D341Med (cell line): ENCODE data around the gene ADAM10.

Source experiments
- DNase-seq: peaks from one replicate; pipeline ENCODE4 v3.0.0; 2012; ENCODE audit warnings: low spot score

The ADAM10 gene

DNA sequence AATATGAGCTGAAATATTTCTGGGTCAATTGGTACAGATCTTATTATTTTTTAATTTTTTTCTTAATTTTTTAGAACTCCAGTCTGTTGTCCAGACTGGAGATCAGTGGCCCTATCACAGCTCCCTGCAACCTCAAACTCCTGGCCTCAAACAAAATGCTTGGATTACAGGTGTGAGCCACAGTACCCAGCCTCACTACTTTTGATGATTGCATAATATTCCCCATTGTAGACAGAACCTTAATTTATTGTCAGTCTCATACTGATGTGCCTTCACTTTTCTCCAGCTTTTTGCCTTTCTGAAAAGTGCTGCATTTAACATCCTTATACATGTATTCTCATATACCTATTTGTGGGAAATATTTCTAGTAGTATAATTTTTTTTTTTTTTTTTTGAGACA is 172.8 kb downstream of the ADAM10 start:
- DNase-seq = no peak

DNA sequence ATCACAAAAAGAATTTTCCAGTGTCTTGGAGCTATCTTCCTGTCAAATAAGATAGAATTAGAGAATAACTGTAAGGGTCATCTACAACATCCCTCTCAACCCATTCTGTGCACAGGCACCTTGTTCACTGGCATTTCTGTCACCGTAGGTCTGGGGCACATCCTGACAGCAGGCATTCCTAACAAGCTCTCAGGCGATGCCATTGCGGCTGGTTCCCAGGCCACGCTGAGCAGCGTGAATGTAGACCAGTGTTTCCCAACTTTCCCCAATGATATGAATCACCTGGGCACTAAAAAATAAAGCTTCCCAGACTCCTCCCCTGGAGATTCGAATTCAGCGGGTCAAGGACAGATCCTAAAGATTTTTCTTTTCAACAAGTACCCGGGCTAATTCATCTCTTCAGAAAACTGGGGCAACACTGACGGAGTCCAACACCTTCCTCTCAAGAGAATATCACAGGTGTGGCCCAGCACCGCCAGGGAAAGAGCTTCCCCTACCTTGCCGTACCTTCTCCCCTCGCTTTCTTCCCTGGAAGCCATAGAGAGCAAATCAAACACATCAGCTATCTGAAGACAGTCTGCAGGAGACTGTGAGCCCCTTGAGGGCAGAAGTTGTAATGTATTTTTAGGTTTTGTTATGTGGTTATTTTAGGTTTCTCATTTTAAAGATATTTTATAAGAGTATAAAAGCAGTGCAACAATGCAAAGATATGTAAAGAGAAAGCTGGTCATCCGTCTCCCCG is 174.3 kb downstream of the ADAM10 start:
- no peak for DNase-seq

DNA sequence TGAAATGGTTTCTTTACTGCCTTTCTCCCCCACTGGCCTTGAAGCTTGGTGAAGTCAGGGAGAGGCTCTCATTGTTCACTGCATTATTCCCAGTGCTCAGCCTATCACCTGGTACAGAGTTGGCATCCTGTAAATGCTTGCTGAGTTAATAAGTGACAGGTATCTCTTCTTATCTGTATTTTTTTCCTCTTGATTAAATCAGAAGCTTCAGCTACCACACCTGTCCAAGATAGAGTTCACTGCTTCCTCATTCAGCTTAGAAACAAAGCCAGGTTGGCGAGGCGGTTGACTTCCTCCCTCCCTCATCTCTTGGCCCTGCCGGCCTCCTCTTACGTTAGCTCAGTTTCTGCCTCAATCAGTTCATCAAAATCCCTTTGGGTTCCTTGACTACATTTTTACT is 174.9 kb downstream of the ADAM10 start:
- no peak for DNase-seq

DNA sequence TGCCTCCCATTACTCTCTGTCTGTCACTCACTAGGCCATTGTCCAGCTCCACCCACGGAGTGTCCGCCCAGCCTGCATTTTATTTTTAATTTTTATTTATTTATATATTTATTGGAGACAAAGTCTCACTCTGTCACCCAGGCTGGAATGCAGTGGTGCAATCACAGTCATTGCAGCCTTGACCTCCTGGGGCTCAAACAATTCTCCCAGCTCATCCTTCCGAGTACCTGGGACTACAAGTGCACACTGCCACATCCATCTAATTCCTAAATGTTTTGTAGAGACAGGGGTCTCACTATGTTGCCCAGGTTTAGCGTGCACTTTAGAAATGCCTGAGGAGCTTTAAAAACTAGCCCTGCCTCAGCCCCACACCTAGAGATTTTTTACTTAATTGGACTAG is 176.2 kb downstream of the ADAM10 start:
- no peak for DNase-seq

DNA sequence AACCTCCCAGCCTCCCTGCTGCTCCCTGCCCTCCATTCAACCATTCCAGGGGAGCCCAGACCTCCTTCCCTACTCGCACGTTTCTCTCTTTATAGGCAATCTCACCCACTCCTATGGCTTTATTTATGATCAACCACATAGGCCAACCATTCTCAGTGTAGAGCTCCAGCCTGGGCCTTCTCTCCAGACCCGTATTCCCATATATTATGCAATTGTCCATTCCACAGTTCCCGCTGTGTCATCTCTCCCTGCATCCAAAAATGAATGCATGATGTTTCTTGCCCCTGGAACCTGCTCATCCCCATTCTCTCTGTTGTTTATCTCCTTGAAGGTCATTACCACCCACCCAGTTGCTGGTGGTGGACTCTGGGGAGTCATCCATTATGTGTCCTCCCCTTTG is 177.0 kb downstream of the ADAM10 start:
- DNase-seq = no peak

DNA sequence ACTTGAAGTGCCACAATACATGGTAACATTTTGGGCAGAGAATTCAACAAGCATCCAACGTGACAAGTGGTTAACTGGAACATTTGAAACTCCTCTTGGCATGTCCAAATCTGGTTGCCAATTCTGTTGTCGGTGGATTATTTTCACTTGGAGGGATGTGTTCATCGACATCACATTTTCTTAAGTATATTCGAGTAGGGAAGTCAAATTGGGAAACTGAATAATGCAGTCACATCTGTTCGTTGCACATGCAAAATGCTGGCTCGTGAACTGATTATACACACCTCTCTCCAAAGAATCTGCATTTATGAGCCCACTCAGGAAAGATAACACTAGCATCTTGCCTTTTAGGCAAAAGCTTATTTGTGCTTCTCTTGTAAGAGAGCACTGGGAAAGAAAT is 178.0 kb downstream of the ADAM10 start:
- DNase-seq = no peak

DNA sequence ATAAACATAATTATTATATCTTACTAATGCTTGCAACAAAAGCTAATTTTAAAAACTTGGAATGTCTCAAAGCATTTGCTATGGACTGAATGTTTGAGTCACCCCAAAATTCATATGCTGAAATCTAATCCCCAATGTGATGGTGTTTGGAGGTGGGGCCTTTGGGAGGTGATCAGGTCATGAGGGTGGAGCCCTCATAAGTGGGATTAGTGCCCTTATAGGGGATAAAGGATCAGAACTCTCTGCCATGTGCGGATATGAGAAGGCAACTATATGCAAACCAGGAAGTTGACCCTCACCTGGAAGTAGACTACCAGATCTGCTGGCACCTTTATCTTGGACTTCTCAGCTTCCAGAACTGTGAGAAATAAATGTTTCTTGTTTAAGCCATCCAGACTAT is 180.1 kb downstream of the ADAM10 start:
- no peak for DNase-seq

DNA sequence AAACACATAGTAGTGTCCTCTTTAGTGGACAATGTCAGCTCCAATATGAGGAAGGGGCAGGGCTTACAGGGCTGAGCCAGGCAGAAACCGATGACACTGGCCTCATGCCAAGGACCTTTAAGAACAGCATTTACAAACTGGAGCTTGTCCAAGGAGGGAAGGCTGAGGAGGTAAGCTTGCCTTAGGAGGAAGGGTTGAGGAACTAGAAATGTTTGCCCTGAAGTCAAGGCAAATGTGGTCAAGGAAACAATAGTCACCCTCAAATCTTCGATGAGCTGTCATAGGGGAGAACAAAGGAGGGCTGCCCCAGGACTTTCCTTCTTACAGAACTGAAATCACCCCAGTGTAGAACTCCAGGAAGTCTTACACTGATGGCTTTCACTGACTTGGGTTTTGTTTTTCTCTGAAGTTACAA is 181.3 kb downstream of the ADAM10 start:
- DNase-seq = no peak

DNA sequence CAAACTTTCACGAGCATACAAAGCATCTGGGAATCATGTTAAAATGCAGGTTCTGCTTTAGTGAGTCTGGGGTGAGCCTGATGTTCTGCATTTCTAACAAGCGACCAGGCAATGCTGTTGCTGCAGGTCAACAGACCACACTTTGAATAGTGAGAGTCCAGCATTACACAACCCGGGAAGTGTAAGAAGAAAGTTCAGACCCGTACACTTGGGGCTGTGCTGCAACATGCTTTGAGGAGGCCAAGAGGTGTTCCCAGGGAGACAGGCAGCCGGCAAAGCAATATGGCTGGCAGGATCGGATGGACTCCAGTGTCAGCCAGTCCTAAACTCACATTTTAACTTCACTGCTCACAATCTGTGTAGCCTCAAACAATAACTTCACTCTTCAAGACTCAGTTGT is 183.5 kb downstream of the ADAM10 start:
- DNase-seq = no peak

DNA sequence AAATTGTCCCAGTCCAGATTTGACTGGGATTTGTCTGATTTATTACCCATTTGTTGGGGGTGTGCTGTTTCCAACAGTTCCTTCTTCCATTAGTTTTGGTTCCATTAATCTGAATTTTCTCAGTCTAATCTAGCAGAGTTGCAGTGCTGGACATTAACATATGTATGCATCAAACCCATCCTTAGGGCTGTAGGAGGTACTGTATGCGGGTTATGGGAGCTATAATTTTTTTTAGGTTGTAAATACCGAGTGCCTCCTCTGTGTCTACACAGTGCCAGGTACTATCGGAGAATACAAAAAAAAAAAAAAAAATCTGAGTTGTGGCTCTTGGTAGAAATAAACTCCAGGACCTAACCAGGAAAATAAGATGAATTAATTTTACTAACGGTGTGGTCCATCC is 183.9 kb downstream of the ADAM10 start:
- DNase-seq = no peak

DNA sequence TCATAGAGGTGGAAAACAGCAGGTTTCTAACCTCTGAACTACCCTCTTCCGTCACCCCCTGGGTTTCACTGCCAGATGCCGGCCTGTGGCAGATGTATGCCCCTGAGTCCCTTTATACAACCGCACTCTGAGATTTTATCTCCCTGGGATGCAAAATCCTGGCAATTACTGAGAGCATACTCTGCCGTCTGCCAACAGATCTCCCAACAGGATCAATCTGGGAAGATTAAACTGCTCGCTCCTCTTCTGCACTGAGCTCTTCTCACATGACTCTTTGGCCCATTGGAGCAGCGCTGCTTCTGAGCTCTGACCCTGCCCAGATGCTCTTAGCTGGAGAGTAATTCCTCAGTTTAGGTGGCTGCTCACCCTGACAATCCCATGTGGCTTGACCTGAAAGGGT is 184.5 kb downstream of the ADAM10 start:
- DNase-seq = peak; percentile 81

DNA sequence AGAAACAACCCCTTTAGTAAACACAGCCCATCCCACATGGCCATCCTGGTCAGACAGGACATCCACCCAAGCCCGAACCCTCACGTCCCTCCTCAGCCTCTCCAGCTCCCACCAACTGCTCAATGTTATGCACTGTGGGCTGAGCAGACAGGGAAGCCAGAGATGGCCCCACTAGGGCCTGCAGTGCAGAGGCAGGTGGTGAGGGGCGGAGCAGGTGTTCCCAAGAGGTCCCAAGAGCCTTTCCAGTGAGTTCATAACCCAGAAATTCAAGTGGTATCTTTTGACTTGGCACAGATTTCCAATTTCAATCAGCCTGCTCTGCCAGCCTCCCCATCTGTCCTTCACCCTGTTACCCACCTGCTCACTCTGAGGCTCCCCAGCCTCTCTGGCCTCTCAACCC is 187.4 kb downstream of the ADAM10 start:
- peak; percentile 78 for DNase-seq

DNA sequence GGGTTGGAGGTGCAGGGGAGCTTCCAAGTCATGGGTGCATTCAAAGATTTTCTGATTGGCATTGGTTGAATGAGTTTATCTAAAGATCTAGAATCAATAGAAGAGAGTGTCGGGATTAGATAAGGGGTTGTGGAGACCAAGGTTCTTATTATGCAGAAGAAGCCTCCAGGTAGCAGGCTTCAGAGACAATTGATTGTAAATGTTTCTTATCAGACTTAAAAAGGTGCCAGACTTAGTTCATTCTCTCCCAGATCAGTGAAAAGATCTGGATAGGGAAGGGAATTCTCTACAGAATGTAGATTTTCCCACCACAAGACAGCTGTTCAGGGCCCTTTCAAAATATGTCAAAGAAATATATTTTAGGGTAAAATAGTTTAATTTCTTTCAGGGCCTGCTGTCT is 188.2 kb downstream of the ADAM10 start:
- DNase-seq = no peak

DNA sequence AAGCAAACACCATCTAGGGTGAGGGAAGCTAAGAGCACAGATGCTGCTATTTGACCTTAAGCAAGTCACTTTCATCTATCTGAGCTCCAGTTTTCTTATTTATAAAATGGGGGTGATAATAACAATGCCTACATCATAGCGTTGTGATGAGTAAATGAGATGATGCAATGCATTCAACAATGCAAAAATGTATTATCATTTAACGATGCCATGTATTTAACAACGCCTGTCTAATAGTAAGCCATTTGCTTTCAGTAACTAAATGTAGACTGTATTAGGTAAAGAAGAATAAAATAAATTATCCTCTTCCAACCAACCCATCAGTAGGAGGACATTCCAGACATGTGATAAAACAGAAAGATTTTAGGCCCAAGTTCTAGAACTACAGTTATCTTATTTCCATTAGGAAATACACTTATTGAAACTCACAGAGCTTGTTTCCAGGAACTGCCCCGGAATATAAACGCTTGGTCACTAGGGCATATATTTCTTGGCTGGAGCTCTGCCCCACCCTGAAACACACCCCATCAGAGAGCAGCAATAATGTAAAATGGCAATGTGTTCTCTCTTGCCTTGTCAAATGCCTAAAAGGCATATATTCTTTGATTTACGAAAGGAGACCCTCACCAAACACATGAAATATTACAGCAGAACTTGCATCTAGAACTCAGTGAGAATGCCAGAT is 189.5 kb downstream of the ADAM10 start:
- DNase-seq = no peak

DNA sequence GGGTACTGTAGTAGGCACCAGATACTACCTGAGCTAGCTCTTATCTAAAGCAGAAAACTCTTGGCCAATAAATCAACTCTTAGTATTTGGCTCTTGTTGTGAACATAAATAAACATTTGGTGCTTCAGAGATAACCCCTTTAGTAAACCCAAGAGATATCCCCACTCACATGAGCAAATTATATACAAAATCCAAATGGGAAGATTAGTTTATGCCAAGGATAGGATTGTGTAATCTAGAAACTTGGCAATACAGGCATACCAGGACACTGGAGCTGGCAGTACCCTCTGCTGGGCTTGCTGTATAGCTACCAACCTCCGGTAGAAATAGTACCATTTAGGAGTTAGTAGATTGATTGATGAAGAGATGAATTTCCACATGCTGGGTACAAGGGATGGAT is 190.7 kb downstream of the ADAM10 start:
- DNase-seq = no peak

DNA sequence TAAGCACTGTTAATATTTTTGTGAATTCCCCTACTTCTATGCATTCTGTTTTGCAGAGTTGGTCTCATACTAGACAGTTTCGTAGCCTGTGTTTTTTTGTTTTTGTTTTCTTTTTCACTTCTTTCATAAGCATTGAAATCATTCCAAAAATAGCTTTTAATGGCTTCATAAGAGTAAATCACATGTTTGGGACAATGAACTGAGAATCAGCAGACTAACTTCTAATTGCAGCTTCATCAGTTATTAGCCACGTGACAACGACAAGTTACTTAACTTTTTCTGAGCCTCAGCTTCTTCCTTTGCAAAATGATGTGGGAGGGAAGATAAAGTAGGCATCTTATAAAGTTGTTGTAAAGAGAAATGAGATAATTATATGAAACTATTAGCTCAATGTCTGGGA is 193.0 kb downstream of the ADAM10 start:
- DNase-seq = no peak

DNA sequence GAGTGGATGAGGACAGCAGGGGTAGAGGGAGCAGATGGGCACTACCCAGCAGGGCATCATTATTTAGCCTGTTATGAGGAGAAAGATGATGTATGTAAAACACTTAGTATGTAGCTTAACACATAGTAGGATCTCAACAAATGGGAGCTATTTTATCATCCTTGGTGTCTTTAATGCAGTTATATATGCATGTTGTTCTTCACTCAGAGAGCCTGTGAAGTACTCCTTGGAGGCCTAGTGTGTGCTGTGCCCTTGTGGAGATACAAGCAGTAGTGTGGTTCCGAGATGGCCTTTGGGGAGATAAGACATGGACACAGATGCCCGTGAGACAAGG is 193.5 kb downstream of the ADAM10 start:
- DNase-seq = no peak

DNA sequence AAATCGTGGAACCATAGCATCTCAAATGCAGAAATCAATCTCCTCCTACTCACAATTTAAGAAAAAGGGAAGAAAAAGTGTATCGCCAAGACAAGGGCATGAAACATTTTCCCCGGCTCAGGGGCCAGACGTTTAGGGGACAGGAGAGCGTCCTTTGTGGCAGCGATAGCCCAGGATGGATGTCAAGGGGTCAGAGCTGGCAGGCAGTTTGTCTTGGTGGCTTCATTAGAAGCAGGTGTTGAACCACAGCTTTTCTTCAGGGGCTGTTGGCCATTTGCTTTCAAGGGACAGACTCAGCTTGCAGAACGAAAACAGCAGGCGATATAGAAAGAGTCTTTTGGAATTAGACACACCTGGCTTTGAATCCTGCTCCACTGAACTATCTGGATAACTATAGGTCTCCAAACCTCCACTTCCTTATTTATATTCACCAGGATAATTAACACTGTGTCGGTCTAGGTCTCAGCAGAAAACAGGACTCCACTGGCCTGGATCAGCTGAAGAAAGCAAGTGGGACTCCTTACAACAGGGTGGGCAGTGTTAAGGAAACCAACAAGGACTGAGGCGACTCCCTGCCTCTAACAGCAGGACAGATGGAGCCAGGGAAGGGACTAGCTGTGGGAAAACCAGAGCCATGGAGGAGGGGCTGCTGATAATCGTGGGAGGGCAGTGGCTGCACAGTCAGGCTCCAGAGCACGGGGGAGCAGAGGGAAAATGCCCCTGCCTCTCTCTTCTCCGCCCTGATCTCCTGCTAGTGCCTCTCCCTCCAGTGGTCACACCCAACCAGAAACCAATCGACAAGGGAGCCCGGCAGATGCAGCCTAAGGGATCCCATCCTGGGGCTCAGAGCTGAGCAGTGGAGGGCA is 194.1 kb downstream of the ADAM10 start:
- no peak for DNase-seq

DNA sequence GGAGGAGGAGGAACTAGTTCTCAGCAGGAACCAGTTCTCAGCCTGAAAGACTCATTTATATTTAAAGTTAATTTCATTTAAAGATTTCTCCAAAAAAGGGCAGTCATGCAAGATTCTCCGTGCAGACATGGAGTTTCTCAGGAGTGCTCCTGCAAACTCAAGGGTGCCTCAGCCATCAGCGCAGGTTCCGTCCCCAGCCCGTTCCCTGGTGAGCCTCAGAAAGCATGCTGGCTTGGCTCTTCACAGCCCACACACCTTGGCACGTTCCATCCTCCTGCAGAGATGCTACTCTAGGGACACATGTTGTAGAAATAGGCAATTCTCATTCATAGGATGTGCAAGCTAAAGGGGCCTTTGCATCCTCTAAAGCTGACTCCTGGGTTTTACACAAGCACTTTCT is 194.7 kb downstream of the ADAM10 start:
- DNase-seq = no peak

DNA sequence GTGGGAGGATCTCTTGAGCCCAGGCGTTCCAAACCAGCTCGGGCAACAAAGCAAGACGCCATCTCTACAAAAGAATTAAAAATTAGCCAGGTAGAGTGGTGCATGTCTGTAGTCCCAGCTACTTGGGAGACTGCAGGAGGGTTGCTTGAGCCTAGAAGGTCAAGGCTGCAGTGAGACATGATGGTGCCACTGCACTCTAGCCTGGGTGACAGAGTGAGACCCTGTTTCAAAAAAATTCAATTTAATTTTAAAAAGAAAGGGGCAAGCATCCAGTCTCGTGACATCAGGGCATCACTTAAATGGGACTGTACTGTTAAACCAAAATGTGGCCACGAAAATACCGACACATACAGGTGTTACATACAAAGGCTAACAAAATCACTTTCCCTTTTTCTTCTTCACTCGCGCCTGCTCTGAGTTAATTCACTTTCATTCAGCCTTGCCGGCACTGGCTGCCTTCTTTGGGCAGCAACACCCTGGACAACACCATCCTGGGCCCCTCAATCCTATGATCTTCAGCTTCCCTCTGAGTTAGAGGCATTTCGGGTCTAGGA is 196.1 kb downstream of the ADAM10 start:
- no peak for DNase-seq

DNA sequence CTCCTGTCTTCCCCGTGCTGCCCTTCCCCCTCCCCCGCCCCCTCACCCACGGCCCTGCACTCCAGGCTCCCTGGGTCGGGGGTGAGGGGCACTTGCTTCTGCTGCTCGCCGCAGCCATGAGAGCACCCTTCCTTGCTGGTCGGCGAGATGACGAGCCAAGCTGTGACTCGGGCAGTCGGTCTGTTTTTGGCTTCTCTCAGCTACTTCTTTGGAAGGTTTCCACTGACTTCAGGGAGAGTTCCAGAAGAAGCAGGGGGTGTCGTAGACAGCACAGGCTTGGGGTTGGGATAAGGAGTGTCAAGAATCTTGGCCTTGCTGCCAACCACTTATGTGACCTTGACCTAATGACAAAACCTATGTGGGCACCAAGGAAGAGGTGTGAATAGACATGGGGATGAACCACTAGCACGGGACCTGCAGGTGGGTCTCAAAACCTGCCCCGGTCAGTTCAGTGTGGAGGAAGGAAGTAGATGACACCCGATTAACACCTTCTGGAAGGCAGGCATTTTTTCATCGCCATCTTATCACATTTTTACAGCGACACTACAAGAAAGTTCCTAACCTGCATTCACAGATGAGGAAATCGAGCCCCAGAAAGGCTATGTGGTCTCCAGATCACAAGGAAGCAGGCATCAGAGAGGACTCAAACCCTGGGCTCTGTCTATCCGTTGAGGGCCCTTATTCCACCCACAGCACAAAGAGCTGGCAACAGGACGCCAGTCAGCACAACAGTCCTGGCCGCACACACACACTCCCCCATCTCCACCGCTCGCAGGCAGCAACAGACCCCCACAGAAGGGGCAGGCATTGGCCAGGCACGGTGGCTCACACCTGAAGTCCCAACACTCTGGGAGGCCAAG is 196.8 kb downstream of the ADAM10 start:
- DNase-seq = no peak
